Endothelial cell (in vitro differentiated cells): ENCODE results near the gene TRIO. TPM values are rescaled to one million over a fixed set of nuclear protein-coding genes. Genes with fewer than 3 reads are reported as not detected.

ENCODE experiments used
- DNase-seq: peaks from one replicate; pipeline ENCODE4 v3.0.0; 2021; ENCODE audit warnings: low spot score
- H3K27ac Mint-ChIP-seq: one replicate; pipeline ENCODE4 v1.8.0; 2021; ENCODE audit warnings: mixed read lengths, inconsistent platforms; ENCODE audit not compliant: unreplicated experiment
- H3K27me3 Mint-ChIP-seq: one replicate; pipeline ENCODE4 v1.8.0; 2021; ENCODE audit warnings: mild to moderate bottlenecking, moderate library complexity, mixed read lengths, inconsistent platforms; ENCODE audit not compliant: unreplicated experiment
- H3K36me3 Mint-ChIP-seq: one replicate; pipeline ENCODE4 v1.8.0; 2021; ENCODE audit warnings: mild to moderate bottlenecking, low read depth, mixed read lengths, inconsistent platforms; ENCODE audit not compliant: unreplicated experiment
- H3K4me1 Mint-ChIP-seq: one replicate; pipeline ENCODE4 v1.8.0; 2021; ENCODE audit warnings: mild to moderate bottlenecking, mixed read lengths, inconsistent platforms; ENCODE audit not compliant: unreplicated experiment
- H3K4me3 Mint-ChIP-seq: one replicate; pipeline ENCODE4 v1.8.0; 2021; ENCODE audit warnings: mild to moderate bottlenecking, mixed read lengths, inconsistent platforms; ENCODE audit not compliant: unreplicated experiment
- H3K9me3 Mint-ChIP-seq: one replicate; pipeline ENCODE4 v1.8.0; 2021; ENCODE audit warnings: mixed read lengths, inconsistent platforms; ENCODE audit not compliant: unreplicated experiment
- total RNA-seq: library from RNA; stranded (reverse); fragmentation: NEBNext Ultra II Directional; extraction: Animal tissue kit (Norgen Biotek cat#: 25700); gene quantifications from one replicate; pipeline ENCODE4 v1.2.1, GENCODE V29; 2021; ENCODE audit not compliant: unreplicated experiment
- TF ChIP-seq, protein P1 (sequence below): fragments of 200-600 bp; sonication (generic); IDR thresholded peaks from one replicate; pipeline ENCODE4 v1.5.0; 2021; ENCODE audit warnings: antibody characterized with exemption; ENCODE audit not compliant: unreplicated experiment

TRIO gene
- total RNA-seq, 1 donor from 2014 or later = 229 TPM

GRCh38 chr5:14482085-14482484 is 338.9 kb downstream of the TRIO start:
- no peak overlapping the region for H3K4me3 Mint-ChIP-seq
- H3K36me3 Mint-ChIP-seq = peaks cover 66% of the 10 kb centered on the region
- TF ChIP-seq, protein P1, sequence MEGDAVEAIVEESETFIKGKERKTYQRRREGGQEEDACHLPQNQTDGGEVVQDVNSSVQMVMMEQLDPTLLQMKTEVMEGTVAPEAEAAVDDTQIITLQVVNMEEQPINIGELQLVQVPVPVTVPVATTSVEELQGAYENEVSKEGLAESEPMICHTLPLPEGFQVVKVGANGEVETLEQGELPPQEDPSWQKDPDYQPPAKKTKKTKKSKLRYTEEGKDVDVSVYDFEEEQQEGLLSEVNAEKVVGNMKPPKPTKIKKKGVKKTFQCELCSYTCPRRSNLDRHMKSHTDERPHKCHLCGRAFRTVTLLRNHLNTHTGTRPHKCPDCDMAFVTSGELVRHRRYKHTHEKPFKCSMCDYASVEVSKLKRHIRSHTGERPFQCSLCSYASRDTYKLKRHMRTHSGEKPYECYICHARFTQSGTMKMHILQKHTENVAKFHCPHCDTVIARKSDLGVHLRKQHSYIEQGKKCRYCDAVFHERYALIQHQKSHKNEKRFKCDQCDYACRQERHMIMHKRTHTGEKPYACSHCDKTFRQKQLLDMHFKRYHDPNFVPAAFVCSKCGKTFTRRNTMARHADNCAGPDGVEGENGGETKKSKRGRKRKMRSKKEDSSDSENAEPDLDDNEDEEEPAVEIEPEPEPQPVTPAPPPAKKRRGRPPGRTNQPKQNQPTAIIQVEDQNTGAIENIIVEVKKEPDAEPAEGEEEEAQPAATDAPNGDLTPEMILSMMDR = no peak

DNA sequence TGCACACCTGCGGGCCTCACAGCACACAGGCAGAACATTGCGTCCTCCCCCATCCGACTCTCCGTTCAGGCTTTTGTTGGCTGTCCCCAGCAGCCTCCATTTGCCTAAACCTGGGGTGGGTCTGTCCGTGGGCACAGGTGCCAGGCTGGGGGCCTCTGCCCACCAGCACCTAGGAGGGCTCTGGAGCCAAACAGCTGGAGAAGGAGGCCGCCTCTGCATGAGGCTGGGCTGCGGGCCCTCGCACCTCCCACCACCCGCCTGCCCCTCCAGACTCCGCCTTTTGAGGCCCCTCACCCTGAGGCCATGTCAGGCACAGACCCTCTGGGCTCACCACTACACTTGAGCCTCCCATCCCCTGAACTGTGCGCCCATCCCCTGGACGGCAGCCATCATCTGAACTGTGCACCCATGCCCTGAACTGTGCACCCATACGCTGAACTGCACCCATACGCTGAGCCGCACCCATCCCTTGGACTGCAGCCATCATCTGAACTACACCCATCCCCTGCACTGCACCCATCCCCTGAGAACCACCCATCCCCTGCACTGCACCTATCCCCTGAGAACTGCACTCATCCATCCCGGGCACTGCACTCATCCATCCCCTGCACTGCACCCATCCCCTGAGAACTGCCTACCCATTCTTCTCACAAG is 340.5 kb downstream of the TRIO start:
- Mint-ChIP-seq H3K9me3 (no peaks in the 10 kb centered on the region), H3K4me1 (peaks cover 23% of the 10 kb centered on the region), H3K4me3 (peak overlapping the region; percentile 75), H3K27ac (no peak overlapping the region), H3K36me3 (peaks cover 66% of the 10 kb centered on the region), H3K27me3 (peaks cover 9% of the 10 kb centered on the region)
- TF ChIP-seq, protein P1 = no peak
- no peak for DNase-seq

More at GRCh38 chr5:14482085-14482484, 338.9 kb downstream of the TRIO start:
- no peak overlapping the region for H3K27ac Mint-ChIP-seq
- H3K27me3 Mint-ChIP-seq = peaks cover 6% of the 10 kb centered on the region
- no peak for DNase-seq
- H3K9me3 Mint-ChIP-seq = no peaks in the 10 kb centered on the region
- peaks cover 18% of the 10 kb centered on the region for H3K4me1 Mint-ChIP-seq

DNA sequence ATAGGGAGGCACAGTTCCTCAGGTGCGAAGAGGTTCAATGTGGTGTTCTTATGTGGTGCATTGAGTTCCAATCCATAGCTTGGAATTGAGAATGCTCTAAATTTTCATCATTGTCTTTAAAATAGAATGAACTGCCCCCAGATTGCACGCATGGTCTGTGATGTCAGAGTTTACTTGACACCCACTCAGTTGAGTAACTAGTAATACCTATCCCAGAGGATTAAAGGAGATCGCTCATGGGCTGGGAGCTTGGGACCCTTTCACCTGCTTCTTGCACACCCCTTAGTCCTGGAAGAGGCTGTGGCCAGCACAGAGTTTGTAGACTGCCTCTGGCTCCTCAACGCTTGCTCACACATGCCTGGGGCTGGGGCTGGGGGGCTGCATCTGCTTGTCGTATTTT is 343.3 kb downstream of the TRIO start:
- TF ChIP-seq, protein P1 = no peak
- Mint-ChIP-seq H3K27ac (no peak overlapping the region), H3K4me1 (peaks cover 29% of the 10 kb centered on the region), H3K4me3 (peak overlapping the region; percentile 27), H3K36me3 (peaks cover 70% of the 10 kb centered on the region), H3K27me3 (peaks cover 13% of the 10 kb centered on the region), H3K9me3 (no peaks in the 10 kb centered on the region)
- no peak for DNase-seq

- no peak overlapping the region for H3K27ac Mint-ChIP-seq
- H3K27me3 Mint-ChIP-seq = peaks cover 13% of the 10 kb centered on the region
- peaks cover 29% of the 10 kb centered on the region for H3K4me1 Mint-ChIP-seq
- no peak overlapping the region for H3K4me3 Mint-ChIP-seq
- peaks cover 70% of the 10 kb centered on the region for H3K36me3 Mint-ChIP-seq
- TF ChIP-seq, protein P1 = no peak
- no peak for DNase-seq
- no peaks in the 10 kb centered on the region for H3K9me3 Mint-ChIP-seq
These were observed 344.1 kb downstream of the TRIO start for GRCh38 chr5:14486996-14487896.
